ENCODE measurements around the gene C4BPB.

GRCh38 chr1:207069858-207070506 lies 18.7 kb upstream of the C4BPB start:
- TF ChIP-seq CTCF (IDR thresholded peaks at IDR 0.05) (no peak), POLR2A (IDR thresholded peaks at IDR 0.05) (no peak), EP300 (IDR thresholded peaks at IDR 0.05) (no peak)

All from tibial nerve (tissue), 4 donors.